Measurements from ENCODE around the gene NKIRAS2.

- TF ChIP-seq CTCF (IDR thresholded peaks at IDR 0.05 in 8 of 11, conservative IDR thresholded peaks at IDR 0.05 in 3 of 11), result no peak
- no peak for TF ChIP-seq POLR2A (IDR thresholded peaks at IDR 0.05)
These were observed 2.1 kb upstream of the NKIRAS2 start for GRCh38 chr17:42017866-42018200.
